Measurements from ENCODE around the gene FBXO28.

DNA sequence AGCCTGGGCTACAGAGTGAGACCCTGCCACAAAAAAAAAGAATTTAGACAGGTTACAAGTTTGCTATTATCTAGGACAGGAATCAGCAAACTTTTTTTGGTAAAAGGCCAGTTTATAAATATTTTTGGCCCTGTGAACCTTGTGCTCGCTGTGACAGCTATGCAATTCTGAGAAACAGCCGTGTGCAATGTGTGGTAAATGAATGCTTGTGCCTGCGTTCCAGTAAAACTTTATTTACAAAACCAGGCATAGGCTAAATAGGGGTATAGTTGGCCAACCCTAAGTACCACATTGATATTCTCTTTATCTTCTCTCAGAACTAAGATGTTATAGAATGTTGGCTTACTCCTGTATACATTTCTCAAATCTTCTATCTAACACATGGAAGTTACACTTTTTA is 24.3 kb downstream of the FBXO28 start:
- TF ChIP-seq GATA2 (IDR thresholded peaks at IDR 0.05; ENCODE audit: low read depth, low read length) (no peak), GATA3 (IDR thresholded peaks at IDR 0.05; ENCODE audit: low read depth, low read length) (no peak)

Data from SH-SY5Y (cell line).